NCI-H1694 (cell line): ENCODE data around the gene CLTCL1.
"Not testable (repeated sequence)": the region's sequence is repeated elsewhere in the genome, so short reads cannot be mapped to it uniquely, and the experiment has no call there.

Source experiments
- DNase-seq: peaks from one replicate; lab custom pipeline; 2025; lab: John Stamatoyannopoulos, UW

Gene CLTCL1

DNA sequence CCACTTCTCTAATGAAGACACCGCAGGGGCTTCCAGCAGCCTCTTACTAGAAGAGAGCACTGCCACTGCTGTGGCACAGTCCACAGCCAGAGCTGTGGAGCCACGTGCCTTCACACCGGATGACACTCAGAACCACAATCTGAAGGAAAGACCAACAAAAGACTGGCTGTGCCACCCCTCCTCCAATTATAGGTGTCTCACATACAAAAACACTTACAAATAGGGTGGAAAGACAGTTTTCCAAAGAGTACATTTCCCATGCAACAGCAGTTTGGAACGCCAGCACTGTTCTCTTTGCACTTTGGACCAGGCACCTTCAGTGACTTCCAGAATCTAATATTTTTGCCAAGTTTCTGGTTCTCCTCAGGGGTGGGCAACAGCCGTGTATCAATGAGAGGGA is 74.9 kb downstream of the CLTCL1 start:
- DNase-seq: no peak

DNA sequence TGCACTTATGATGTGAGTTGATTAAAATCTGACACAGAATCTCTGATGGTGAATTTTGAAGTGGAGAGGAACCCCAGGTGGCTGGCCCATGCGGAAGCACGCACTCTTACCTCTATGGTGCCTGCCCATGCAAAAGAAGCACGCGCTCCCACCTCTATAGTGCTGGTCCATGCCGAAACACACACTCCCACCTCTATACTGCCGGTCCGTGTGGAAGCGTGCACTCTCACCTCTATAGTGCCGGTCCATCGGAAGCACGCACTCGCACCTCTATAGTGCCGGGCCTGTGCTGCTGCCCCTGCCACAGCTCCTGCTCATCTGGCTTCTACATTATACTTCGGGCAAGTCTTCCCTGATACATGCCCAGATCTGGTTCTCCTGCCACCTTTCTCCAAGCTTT is 76.2 kb downstream of the CLTCL1 start:
- DNase-seq: no peak

DNA sequence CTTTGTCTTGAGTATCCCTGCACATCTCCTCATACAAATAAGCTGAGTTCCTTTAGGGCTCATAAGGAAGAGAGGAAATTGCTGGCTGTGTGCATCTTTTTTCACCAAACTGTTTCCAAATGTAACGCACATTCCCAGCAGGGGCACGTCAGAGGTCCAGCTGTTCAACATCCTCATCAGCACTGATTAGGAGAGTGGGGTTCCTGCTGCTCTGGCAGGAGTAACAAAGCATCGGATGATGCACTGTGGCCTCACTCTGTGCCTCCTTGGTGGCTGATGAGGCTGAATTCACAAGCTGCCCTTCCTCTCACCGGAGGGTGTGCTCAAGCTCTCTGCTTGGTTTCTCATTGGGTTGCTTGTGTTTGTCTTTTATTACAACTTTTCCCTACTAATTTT is 77.4 kb downstream of the CLTCL1 start:
- DNase-seq: no peak

DNA sequence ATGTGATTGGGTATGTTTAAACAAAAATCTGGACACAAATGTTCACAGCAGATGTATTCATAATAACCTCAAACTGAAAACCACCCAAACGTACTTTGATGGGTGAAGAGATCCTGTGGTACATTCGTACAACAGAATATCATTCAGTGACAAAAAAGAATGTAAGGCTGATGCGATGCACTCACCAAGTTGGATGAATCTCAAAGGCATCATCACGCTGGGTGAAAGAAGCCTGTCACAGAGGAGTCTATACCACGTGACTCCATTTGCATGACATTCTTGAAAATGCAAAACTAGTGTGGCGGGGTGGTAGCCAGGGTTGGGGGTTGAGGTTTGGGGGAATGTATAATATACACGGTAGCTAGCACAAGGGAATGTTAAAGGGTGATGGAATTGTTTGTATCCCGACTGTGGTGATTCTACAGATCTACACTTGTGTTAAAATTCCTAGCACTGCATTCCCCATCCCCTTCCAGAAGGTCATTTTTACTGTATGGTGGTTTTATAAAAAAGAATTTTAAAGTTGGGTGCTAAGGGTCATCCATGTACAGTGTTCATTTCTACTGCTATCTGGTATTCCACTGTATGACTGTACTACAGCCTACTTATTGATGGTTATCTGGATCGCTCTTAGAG is 78.0 kb downstream of the CLTCL1 start:
- DNase-seq: no peak

DNA sequence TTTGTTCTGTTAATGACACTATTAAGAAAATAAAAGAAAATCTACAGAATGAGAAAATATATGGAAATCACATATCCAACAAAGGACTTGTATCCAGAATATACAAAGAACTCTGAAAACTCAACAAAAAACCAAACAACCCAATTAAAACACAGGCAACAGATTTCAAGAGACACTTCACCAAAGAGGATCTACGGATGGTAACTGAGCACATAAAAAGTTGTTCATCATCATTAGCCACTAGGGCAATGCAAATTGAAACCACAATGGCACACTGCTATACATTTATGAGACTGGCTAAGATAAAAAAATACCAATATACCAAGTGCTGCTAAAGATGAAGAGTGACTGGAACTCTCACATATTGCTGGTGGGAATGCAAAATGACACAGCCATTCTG is 78.5 kb downstream of the CLTCL1 start:
- no peak for DNase-seq

DNA sequence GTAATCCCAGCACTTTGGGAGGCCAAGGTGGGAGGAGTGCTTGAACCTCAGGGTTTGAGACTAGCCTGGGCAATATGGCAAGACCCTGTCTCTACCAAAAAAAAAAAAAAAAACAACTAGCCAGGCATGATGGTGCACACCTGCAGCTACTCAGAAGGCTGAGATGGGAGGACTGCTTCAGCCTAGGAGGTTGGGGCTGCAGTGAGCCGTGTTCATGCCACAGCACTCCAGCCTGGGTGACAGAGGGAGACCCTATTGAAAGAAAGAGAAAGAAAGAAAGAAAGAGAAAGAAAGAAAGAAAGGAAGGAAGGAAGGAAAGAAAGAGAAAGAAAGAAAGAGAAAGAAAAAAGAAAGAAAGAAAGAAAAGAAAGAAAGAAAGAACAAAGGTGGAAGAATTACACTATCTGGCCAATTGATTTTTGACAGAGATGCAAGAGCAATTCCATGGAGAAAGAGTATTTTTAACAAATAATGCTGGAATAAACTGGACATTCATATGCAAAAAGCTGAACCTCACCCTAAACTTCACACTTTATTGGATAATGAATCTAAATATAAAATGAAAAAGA is 79.1 kb downstream of the CLTCL1 start:
- DNase-seq: no peak

DNA sequence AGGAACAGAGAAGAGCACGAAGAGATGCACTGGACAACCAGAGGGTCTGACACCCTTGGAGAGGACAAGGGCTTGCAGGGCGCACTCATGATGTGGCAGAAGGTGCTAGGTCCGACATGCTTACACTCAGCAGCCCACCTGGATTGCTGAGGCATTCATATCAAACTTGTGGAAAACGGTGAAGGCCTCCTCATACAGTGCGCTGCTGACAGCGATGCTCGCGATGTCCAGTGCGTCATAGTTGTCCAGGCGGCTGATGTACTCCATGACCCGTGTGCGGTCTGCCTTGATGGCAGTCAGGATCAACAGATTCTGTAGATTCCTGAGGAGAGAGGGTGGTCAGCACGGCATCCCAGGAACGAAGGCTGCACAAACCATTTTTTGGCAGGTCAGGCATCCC is 81.3 kb downstream of the CLTCL1 start:
- DNase-seq: no peak

DNA sequence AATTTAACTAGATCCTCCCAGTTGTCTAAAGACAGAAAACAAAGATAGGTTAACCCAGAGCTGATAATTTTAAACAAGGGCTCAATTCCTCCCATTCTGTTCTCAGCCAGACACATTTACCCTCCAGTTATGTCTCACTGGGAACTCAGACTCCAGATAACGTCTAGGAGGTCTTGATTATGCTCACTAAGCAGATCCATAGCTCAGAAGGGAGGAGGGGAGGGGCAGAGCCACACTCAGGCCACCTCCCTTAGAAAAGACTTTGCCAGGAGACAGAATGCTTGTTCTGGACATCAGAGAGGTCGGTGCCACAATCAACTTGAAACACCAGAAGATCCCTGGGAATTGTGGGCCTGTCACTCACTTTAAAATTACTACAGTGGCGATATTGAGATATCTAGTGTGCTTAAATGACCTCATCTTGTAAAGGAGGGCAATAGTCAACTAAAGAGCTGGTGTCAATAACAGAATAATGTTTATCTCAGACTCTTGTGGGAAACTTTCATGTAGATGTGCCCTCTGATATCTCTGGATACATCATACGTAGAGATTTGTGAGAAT is 83.2 kb downstream of the CLTCL1 start:
- DNase-seq: no peak

DNA sequence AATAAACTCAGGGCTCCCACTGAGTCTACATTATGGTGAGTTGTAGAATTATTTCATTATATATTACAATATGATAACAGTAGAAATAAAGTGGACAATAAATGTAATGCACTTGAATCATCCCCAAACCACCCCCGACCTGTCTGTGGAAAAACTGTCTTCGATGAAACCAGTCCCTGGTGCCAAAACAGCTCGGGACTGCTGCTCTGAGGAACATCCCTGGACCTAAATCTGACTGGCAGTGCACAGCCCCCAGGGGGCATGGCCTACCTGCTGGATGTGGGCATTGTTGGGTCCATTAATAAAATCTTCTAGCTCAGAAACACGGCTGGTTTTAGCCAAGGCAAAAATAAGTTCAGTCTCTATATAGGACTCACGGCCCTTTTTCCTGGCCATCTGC is 83.6 kb downstream of the CLTCL1 start:
- DNase-seq: no peak

DNA sequence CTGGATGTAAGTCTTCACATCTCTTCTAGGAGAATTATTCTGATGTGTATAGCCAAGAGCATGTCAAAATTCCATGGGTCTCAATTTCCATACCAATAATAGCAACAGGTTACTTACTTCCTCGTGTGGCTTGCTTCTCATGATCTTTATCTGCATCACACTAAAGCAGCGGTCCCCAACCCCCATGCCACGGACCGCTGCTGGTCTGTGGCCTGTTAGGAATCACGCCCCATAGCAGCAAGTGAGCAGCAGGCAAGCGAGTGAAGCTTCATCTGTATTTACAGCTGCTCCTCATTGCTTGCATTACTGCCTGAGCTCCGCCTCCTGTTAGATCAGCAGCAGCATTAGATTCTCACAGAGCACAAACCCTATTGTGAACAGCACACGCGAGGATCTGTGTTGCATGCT is 84.1 kb downstream of the CLTCL1 start:
- DNase-seq: no peak

DNA sequence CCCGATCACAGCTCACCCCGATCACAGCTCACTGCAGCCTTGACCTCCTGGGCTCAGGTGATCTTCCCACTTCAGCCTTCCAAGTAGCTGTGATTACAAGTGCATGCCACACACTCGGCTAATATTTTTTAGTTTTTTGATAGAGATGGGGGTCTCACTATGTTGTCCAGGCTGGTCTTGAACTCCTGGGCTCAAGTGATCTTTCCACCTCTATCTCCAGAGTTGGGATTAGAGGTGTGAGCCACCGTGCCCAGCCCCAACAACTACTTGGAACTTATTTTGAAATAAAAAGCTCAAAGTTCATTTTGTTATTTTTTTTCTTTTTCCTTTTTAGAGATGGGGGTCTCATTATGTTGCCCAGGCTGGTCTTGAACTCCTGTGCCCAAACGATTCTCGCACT is 85.2 kb downstream of the CLTCL1 start:
- no peak for DNase-seq

DNA sequence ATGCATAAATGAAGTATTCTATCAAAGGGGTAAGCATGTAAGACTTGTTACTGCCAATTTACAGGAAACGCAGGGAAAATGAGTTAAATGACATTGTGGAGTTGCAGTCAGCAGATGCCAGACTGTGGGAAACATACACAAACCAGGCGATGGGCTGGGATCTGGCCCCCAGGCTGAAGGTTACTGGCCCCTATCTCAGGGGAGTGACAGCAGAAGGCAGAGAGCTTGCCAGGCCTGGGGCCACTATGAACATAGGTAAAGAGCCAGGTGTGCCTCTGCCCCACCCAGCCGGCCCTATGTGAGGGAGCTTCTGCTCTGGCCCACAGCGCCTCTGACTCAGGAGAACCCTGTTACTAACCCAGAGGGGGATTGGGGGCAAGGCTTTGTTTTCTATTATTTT is 86.9 kb downstream of the CLTCL1 start:
- no peak for DNase-seq

DNA sequence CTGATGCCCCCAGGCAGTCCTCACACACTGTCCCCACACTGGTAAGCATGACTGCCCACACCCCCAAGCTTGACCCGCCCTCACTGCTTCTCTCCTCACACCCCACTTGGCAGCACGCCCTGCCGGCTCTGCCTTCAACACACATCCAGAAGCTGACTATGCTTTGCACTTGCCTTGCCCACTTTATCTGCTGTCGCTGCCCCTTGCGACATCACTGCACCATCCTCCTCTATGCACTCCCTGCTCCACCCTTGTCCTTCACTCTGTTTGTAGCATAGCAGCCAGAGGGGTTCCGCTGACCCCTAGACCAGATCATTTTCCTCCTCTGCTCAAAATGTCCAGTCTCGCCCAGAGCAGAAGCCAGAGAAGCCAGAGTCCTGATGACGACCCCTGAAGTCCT is 87.7 kb downstream of the CLTCL1 start:
- DNase-seq: no peak

DNA sequence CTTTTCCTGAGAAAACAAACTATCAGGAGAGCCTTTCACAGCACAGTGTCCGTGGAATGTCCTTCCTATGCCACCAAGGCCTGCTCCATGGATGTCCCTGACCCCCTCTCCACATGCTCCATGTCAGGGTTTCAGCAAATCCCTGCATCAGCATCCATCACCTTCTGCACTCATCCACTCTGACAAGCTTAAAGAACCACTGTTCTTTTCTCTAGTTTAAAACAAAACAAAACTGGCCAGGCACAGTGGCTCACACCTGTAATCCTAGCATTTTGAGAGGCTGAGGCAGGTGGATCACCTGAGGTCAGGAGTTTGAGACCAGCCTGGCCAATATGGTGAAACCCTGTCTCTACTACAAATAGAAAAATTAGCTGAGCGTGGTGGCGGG is 88.7 kb downstream of the CLTCL1 start:
- not testable (repeated sequence) for DNase-seq

DNA sequence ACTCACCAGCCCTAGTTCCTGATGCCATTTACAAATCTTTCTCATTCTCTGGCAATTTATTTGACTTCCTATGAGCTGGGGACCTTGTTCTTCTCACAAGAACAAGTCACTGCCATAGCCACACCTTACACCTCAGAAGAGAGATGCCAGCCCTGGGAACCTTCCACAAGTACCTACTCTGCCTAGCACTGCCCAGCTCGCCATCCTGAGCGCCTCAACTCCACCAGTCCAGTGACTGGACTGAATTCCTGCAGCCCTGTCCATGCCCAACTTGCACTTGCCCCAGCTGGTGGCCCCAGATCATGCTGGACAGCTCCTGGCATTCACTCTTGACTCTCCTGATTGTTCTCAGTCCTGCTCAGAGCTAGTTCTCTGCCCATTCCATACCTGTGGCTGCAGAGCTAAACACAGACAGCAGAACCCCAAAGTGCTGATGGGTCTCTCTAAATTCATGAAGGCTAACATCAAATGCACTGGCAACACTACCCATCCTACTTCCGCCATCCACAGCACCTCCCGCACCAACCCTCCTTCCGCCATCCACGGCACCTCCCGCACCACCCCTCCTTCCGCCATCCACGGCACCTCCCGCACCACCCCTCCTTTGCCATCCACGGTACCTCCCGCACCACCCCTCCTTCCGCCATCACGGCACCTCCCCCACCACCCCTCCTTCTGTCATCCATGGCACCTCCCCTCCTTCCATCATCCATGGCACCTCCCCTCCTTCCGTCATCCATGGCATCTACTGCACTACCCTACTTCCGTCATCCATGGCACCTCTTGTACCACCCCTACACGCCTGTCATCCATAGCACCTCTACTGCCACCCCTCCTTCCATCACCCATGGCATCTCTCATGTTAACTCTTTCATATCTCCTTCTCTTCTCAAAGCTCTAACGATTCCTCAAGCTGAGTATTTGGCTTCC is 89.4 kb downstream of the CLTCL1 start:
- DNase-seq: no peak

DNA sequence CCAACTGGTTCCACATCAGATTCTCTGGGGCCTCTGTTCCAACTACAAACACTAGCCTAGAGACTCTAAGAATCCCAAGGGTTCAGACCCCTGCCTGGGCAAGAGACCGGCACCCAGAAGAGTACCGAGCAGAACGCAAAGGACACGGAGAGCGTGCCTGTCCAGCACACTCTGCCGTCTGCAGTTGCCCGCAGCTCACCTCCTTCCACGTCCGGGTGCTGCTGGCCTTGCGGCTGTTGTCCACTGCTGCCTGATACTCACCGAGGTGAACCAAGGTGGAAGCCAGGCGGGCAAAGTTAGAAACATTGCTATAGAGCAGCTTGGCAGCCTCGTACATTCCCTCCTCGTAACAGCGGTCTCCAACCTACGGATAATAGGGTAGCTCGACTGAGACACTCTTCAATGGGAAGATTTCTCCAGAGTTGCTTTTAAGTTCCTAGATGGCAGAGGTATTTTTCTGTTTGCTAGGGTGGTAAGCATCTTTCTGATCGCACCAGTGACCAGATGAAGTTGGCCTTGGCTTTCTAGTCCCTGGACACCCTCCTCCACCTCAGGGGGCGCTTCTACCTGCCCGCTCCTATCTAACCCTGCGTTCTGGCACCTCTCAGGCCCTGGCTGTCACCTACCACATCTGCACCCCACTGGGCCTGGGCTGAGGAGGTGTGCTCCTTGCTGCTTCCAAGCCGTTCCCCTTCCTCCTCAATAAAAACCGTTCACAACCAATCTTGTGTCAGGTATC is 90.2 kb downstream of the CLTCL1 start:
- no peak for DNase-seq

DNA sequence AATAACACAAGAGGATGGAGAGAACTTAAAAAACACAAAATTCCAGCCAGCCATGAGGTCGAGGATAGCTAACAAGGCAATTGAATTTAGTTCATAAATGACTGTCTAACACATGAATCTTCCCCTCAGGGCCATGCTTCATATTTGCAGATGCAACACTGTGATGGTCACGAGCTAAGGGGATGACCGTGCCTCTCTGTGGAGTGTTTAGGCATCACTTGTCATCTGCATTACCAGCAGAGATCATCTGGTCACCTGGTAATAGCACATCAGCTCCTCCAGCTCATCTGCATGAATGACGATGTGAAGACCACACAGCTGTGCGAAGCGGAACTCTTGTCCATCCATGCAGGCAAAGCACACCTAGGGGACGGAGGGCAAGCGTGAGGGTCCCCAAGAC is 92.0 kb downstream of the CLTCL1 start:
- no peak for DNase-seq

DNA sequence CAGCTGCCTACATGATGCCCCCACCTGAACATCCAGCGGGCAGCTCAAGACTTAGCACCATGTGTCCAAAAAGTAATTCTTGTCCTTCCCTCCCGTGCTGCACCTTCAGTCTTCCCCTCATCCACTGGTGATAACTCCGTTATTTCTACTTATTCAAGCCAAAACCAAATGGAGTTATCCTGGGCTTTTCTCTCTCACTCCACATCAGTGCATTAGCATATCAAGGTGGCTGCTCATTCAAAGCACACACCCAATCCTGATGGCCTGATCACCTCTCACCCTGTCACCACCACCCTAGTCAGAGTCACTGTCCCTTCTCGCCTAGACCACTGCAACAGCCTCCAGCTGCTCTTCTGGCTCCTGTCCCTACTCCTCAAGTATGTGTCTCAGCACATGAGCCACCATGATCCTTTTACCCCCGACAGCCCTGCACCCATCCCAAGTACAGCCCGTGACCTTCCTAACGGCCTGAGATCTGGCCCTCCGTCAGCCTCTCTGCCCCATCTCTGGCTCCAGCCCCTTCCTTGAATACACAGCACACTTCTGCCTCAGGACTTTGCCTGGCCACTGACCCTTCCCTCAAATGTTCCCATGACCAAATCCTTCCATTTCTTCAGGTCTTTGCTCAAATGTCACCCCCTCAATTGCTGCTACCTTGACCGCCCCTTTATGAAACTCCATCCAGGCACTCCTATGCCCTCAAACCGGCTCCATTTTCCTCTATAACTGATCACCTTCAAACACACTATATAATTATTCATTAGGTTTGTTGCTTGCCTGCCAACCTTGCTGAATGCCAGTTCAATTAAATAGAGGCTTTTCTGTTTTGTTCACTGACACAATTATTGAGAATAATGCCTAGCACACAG is 93.3 kb downstream of the CLTCL1 start:
- no peak for DNase-seq

DNA sequence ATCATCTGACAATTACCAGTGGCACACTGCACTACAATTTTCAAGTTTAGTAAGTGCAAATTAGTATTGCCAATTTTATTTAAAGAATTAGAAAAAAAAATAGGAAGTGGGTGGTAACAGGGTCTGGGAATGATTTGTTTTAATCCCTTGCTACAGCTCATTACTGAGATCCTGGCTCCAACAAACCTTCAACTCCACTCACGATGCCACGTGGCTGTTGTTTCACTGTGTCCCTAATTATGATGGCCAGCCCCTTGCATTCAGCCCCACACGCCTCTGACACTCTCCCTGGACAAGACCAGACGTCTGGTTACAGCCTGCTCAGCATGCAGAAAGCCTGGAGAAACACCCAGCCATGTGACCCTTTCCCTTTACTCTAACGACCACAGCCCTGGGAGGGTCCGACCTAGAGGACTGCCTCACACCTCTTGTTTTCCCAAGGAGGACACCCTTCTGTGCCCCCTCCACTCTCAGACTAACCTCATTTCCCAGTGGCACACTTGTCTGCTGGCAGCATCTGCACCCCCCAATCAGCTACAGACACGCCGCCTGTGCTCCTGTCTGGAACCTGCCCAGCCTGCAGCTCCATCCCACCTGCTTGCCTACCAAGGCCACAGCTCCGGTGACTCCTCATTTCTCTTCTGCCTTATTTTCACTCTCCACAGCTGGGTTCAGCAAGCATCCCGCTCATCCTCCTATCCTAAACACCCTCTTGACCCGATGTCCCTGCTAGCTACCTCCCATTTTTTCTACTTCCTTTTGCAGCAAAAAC is 94.5 kb downstream of the CLTCL1 start:
- no peak for DNase-seq
